GM18511 (cell line): ENCODE data around the gene RIF1.

Experiments
- ATAC-seq: cut with Tn5 transposase; IDR thresholded peaks from one replicate; pipeline ENCODE4 v1.9.1; 2021; ENCODE audit warnings: mild to moderate bottlenecking, moderate library complexity; ENCODE audit not compliant: unreplicated experiment

RIF1 gene

GRCh38 chr2:151518802-151519201 lies 109.1 kb downstream of the RIF1 start:
- ATAC-seq, result no peak

- no peak for ATAC-seq
These were observed 111.3 kb downstream of the RIF1 start for GRCh38 chr2:151520976-151521375.

GRCh38 chr2:151522556-151522955 lies 112.9 kb downstream of the RIF1 start:
- ATAC-seq, result no peak

- no peak for ATAC-seq
These were observed 114.1 kb downstream of the RIF1 start for GRCh38 chr2:151523850-151524249.

GRCh38 chr2:151525821-151526373 lies 116.2 kb downstream of the RIF1 start:
- peak; percentile 56 for ATAC-seq

- no peak for ATAC-seq
These were observed 116.9 kb downstream of the RIF1 start for GRCh38 chr2:151526572-151527090.
